Activated T-helper 1 cell treated with Interleukin-2 at 50 U/mL for 16 hours (primary cell): Measurements from ENCODE around the gene PDE10A.

Experiments used
- DNase-seq: peaks from one replicate; pipeline ENCODE4 v3.0.0-alpha.2; 2020; ENCODE audit warnings: low read depth

The PDE10A gene

GRCh38 chr6:165655191-165655590 lies 7.8 kb downstream of the PDE10A start:
- no peak for DNase-seq

- no peak for DNase-seq
Measured at GRCh38 chr6:165654144-165654543, 8.9 kb downstream of the PDE10A start.

GRCh38 chr6:165653607-165654006 lies 9.4 kb downstream of the PDE10A start:
- DNase-seq: no peak

GRCh38 chr6:165653196-165653595 lies 9.8 kb downstream of the PDE10A start:
- no peak for DNase-seq

- no peak for DNase-seq
Measured at GRCh38 chr6:165652766-165653165, 10.3 kb downstream of the PDE10A start.

- DNase-seq: no peak
Measured at GRCh38 chr6:165649166-165650137, 13.6 kb downstream of the PDE10A start.

GRCh38 chr6:165647041-165647440 lies 16.0 kb downstream of the PDE10A start:
- DNase-seq: no peak

GRCh38 chr6:165645919-165646318 lies 17.1 kb downstream of the PDE10A start:
- no peak for DNase-seq

- no peak for DNase-seq
Measured at GRCh38 chr6:165644586-165645266, 18.3 kb downstream of the PDE10A start.

- no peak for DNase-seq
Measured at GRCh38 chr6:165643015-165643414, 20.0 kb downstream of the PDE10A start.

GRCh38 chr6:165641672-165642156 lies 21.3 kb downstream of the PDE10A start:
- no peak for DNase-seq

- DNase-seq: no peak
Measured at GRCh38 chr6:165640806-165641205, 22.2 kb downstream of the PDE10A start.

- no peak for DNase-seq
Measured at GRCh38 chr6:165638530-165638929, 24.5 kb downstream of the PDE10A start.

GRCh38 chr6:165637586-165637985 lies 25.5 kb downstream of the PDE10A start:
- DNase-seq: no peak

GRCh38 chr6:165636402-165637048 lies 26.5 kb downstream of the PDE10A start:
- DNase-seq: no peak

GRCh38 chr6:165635965-165636364 lies 27.1 kb downstream of the PDE10A start:
- DNase-seq: no peak

- no peak for DNase-seq
Measured at GRCh38 chr6:165634101-165634880, 28.8 kb downstream of the PDE10A start.

- no peak for DNase-seq
Measured at GRCh38 chr6:165632194-165632593, 30.8 kb downstream of the PDE10A start.

GRCh38 chr6:165630544-165630953 lies 32.5 kb downstream of the PDE10A start:
- DNase-seq: no peak

- DNase-seq: no peak
Measured at GRCh38 chr6:165628955-165629354, 34.1 kb downstream of the PDE10A start.

- DNase-seq: no peak
Measured at GRCh38 chr6:165627366-165627765, 35.7 kb downstream of the PDE10A start.

- DNase-seq: no peak
Measured at GRCh38 chr6:165626711-165627110, 36.3 kb downstream of the PDE10A start.
